K562 (cell line): ENCODE measurements around the gene AMH. TPM values are rescaled to one million over a fixed set of nuclear protein-coding genes. Genes with fewer than 3 reads are reported as not detected.
A peak's percentile ranks its signal among the peaks of the same experiment; 100 is the strongest.

Experiments
- ATF7 ChIP-seq: fragments of 450-650 bp; IDR thresholded peaks from 2 replicates; pipeline ENCODE4 v1.7.1; 2014; ENCODE audit warnings: mild to moderate bottlenecking, moderate library complexity
- BRCA1 ChIP-seq, 2 experiments: fragments of 450-650 bp in 1 of 2; sonication (generic) in 1 of 2; formaldehyde crosslinking in 1 of 2; IDR thresholded peaks; 2 replicates each; pipeline versions ENCODE4 v1.5.0 to v1.6.1; 2017 to 2020; ENCODE audit warnings: mild to moderate bottlenecking in 1 of 2, missing genetic modification reagents in 1 of 2
- CBFA2T3 ChIP-seq: fragments of 450-650 bp; IDR thresholded peaks from 2 replicates; pipeline ENCODE4 v1.6.1; 2017
- EHMT2 ChIP-seq: fragments of 450-650 bp; IDR thresholded peaks from 2 replicates; pipeline ENCODE4 v1.6.1; 2018; ENCODE audit warnings: antibody characterized with exemption
- FOXM1 ChIP-seq, 2 experiments: fragments of 450-650 bp in 1 of 2; sonication (generic) in 1 of 2; formaldehyde crosslinking in 1 of 2; IDR thresholded peaks; 2 replicates each; pipeline versions ENCODE4 v1.6.1 to v1.9.0; 2017 to 2022; ENCODE audit warnings: low read depth in 2 of 2, mild to moderate bottlenecking in 2 of 2, missing genetic modification reagents in 1 of 2, moderate library complexity in 1 of 2
- GABPA ChIP-seq: fragments of 200-800 bp; sonication (Bioruptor generic); conservative IDR thresholded peaks from 2 replicates; pipeline ENCODE4 v1.6.1; 2016; ENCODE audit warnings: low read depth, missing genetic modification characterization, missing compliant biosample characterization
- HDAC6 ChIP-seq: IDR thresholded peaks from 2 replicates; pipeline ENCODE4 v1.6.1; 2012; ENCODE audit warnings: low read depth, mild to moderate bottlenecking, control low read depth, inconsistent platforms, low read length, moderate library complexity
- LARP7 ChIP-seq: fragments of 450-650 bp; IDR thresholded peaks from 2 replicates; pipeline ENCODE4 v1.6.1; 2016
- MAZ ChIP-seq, 2 experiments: fragments of 450-650 bp in 1 of 2; sonication (generic) in 1 of 2; formaldehyde crosslinking; IDR thresholded peaks in 1 of 2; conservative IDR thresholded peaks in 1 of 2; 2 replicates each; pipeline versions ENCODE4 v1.4.0 to v1.5.0; 2020; ENCODE audit warnings: mild to moderate bottlenecking in 1 of 2, missing genetic modification reagents in 1 of 2
- MED1 ChIP-seq: sonication (generic); formaldehyde crosslinking; IDR thresholded peaks from 2 replicates; pipeline ENCODE4 v1.8.1; 2023; ENCODE audit warnings: missing genetic modification reagents, borderline replicate concordance
- SAFB ChIP-seq: fragments of 200-400 bp; formaldehyde crosslinking; IDR thresholded peaks from 2 replicates; pipeline ENCODE4 v1.6.1; 2017; ENCODE audit warnings: low read depth, low read length, borderline replicate concordance
- SIRT6 ChIP-seq: IDR thresholded peaks from one replicate; pipeline ENCODE4 v1.6.1; 2012; ENCODE audit warnings: low read depth, mild to moderate bottlenecking, control low read depth, inconsistent platforms, low read length, moderate library complexity
- SIX5 ChIP-seq, 2 experiments: IDR thresholded peaks; 2 replicates each; pipeline ENCODE4 v1.6.1; 2011; ENCODE audit warnings: low read length in 2 of 2, borderline replicate concordance in 1 of 2, low read depth in 1 of 2, mild to moderate bottlenecking in 1 of 2, moderate library complexity in 1 of 2; ENCODE audit not compliant: insufficient read depth in 1 of 2
- SRSF1 ChIP-seq: fragments of 200-400 bp; formaldehyde crosslinking; IDR thresholded peaks from 2 replicates; pipeline ENCODE4 v1.6.1; 2017; ENCODE audit warnings: mild to moderate bottlenecking, low read depth, low read length, moderate library complexity
- STAT5B ChIP-seq: fragments of 250-450 bp; sonication (Bioruptor Pico); IDR thresholded peaks from 2 replicates; pipeline ENCODE4 v1.8.0; 2021; ENCODE audit warnings: mild to moderate bottlenecking, inconsistent platforms
- TFAP4 ChIP-seq: sonication (generic); formaldehyde crosslinking; IDR thresholded peaks from 2 replicates; pipeline ENCODE4 v1.8.0; 2022; ENCODE audit warnings: missing genetic modification reagents, mild to moderate bottlenecking, moderate library complexity, borderline replicate concordance
- ZNF124 ChIP-seq: sonication (generic); formaldehyde crosslinking; IDR thresholded peaks from 2 replicates; pipeline ENCODE4 v1.8.1; 2022; ENCODE audit warnings: missing genetic modification reagents
- ZNF146 ChIP-seq: IDR thresholded peaks from one replicate; pipeline ENCODE4 v1.6.1; 2018; ENCODE audit warnings: missing compliant biosample characterization; ENCODE audit not compliant: unreplicated experiment
- ZNF766 ChIP-seq: fragments of 200-800 bp; sonication (Bioruptor generic); conservative IDR thresholded peaks from 2 replicates; pipeline ENCODE4 v1.6.1; 2016; ENCODE audit warnings: missing genetic modification characterization, missing compliant biosample characterization
- polyA plus RNA-seq, 8 experiments: library from polyadenylated mRNA; depleted of rRNA in 4 of 8; stranded (reverse) in 5 of 8; unstranded in 3 of 8; fragments of >200 nt; fragmentation: Nextera tagmentation in 2 of 8; fragmentation: Illumina TruSeq in 1 of 8; extraction: Ambion mirVana in 2 of 8; extraction: Trizol in 1 of 8; gene quantifications; 2 replicates each; pipeline versions ENCODE4 v1.2.1 to v1.2.3, GENCODE V29; 2011 to 2014; ENCODE audit warnings: inconsistent platforms in 1 of 8, missing spikeins in 1 of 8
- total RNA-seq, 7 experiments: library from RNA; depleted of rRNA in 6 of 7; stranded (reverse); fragments of >200 nt in 6 of 7; fragmentation: Illumina TruSeq in 2 of 7; extraction: Trizol in 2 of 7; gene quantifications; 2 replicates each; pipeline versions ENCODE4 v1.2.1 to v1.2.3, GENCODE V29; 2011 to 2021; ENCODE audit warnings: low replicate concordance in 1 of 7
- TF ChIP-seq, protein P1 (sequence below): fragments of 450-650 bp; IDR thresholded peaks from 2 replicates; pipeline ENCODE4 v1.6.1; 2016; ENCODE audit warnings: mild to moderate bottlenecking

The AMH gene
- total and polyA plus RNA-seq, 9 of the 15 experiments (the other 6 are each of a cell fraction or from before 2014, with no cell fraction given), result 0.29 to 27.4 (median 2.6) TPM; not detected in 2

GRCh38 chr19:2269244-2270156 lies 20.4 kb downstream of the AMH start (continued):
- TF ChIP-seq TFAP4 (CRISPR knock-in tag), result peak; percentile 60
- TF ChIP-seq EHMT2, result no peak
- TF ChIP-seq MAZ (CRISPR knock-in tag; conservative IDR thresholded peaks at IDR 0.05 in 1 of 2, IDR thresholded peaks at IDR 0.05 in 1 of 2), result peak; percentile 62 to 67; a peak in 2 of 4 replicates
- peak; percentile 83; the same call in 1 of the 2 replicates for TF ChIP-seq LARP7
- TF ChIP-seq STAT5B (CRISPR knock-in tag), result no peak
- TF ChIP-seq MED1, result no peak; the same call in 1 of the 2 replicates
- no peak for TF ChIP-seq ZNF124 (CRISPR knock-in tag)
- no peak for TF ChIP-seq FOXM1 (IDR thresholded peaks at IDR 0.05; ENCODE audit: low read depth)
- TF ChIP-seq FOXM1 (CRISPR knock-in tag; IDR thresholded peaks at IDR 0.05; ENCODE audit: low read depth), result no peak
- TF ChIP-seq CBFA2T3, result no peak
- no peak for TF ChIP-seq ZNF146 (CRISPR knock-in tag)
- no peak for TF ChIP-seq BRCA1 (IDR thresholded peaks at IDR 0.05)
- TF ChIP-seq BRCA1 (CRISPR knock-in tag; IDR thresholded peaks at IDR 0.05), result no peak
- no peak for TF ChIP-seq HDAC6
- no peak for TF ChIP-seq SIX5 (IDR thresholded peaks at IDR 0.05; ENCODE audit: borderline replicate concordance in 1 of 2, insufficient read depth in 1 of 2, low read depth in 1 of 2, low read length in 2 of 2)
- TF ChIP-seq ATF7, result peak; percentile 81
- no peak; the same call in 1 of the 2 replicates for TF ChIP-seq SRSF1
- TF ChIP-seq ZNF766, result peak; percentile 96
- TF ChIP-seq SAFB, result no peak
- TF ChIP-seq, protein P1, sequence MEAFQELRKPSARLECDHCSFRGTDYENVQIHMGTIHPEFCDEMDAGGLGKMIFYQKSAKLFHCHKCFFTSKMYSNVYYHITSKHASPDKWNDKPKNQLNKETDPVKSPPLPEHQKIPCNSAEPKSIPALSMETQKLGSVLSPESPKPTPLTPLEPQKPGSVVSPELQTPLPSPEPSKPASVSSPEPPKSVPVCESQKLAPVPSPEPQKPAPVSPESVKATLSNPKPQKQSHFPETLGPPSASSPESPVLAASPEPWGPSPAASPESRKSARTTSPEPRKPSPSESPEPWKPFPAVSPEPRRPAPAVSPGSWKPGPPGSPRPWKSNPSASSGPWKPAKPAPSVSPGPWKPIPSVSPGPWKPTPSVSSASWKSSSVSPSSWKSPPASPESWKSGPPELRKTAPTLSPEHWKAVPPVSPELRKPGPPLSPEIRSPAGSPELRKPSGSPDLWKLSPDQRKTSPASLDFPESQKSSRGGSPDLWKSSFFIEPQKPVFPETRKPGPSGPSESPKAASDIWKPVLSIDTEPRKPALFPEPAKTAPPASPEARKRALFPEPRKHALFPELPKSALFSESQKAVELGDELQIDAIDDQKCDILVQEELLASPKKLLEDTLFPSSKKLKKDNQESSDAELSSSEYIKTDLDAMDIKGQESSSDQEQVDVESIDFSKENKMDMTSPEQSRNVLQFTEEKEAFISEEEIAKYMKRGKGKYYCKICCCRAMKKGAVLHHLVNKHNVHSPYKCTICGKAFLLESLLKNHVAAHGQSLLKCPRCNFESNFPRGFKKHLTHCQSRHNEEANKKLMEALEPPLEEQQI, result no peak
- peak; percentile 58 for TF ChIP-seq GABPA
- no peak for TF ChIP-seq SIRT6
